ENCODE measurements around the gene WDR41.
"Not testable (repeated sequence)": the region's sequence is repeated elsewhere in the genome, so short reads cannot be mapped to it uniquely, and the experiment has no call there.

WDR41 gene

DNA sequence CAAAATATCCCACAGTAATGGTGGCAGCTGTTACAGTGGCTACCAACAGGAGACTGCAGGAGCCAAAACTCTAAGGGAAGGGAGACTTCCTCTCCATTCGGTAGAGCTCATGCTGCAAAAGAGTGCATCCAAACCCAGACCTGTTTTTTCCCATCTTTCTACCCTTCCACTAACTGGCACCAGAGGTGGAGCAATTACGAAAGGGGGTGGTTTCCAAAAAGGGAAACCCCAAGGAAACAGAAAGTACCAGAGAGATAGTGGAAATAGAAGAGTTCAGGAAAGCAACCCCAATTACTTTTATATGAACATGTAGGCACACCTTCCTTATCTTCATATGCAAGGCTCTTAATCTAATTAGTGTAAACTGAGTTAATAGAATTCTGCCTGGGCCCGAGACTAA, 7.3 kb upstream of the WDR41 start:
- TF ChIP-seq, protein P1, sequence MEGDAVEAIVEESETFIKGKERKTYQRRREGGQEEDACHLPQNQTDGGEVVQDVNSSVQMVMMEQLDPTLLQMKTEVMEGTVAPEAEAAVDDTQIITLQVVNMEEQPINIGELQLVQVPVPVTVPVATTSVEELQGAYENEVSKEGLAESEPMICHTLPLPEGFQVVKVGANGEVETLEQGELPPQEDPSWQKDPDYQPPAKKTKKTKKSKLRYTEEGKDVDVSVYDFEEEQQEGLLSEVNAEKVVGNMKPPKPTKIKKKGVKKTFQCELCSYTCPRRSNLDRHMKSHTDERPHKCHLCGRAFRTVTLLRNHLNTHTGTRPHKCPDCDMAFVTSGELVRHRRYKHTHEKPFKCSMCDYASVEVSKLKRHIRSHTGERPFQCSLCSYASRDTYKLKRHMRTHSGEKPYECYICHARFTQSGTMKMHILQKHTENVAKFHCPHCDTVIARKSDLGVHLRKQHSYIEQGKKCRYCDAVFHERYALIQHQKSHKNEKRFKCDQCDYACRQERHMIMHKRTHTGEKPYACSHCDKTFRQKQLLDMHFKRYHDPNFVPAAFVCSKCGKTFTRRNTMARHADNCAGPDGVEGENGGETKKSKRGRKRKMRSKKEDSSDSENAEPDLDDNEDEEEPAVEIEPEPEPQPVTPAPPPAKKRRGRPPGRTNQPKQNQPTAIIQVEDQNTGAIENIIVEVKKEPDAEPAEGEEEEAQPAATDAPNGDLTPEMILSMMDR (IDR thresholded peaks at IDR 0.05; ENCODE audit: low read depth, low read length) = no peak
- DNase-seq (ENCODE audit: low read depth in 2 of 2) = no peak
- H3K4me3 ChIP-seq (replicated peaks in 1 of 2; ENCODE audit: low read depth in 2 of 2, low read length in 2 of 2) = no peak overlapping the region

DNA sequence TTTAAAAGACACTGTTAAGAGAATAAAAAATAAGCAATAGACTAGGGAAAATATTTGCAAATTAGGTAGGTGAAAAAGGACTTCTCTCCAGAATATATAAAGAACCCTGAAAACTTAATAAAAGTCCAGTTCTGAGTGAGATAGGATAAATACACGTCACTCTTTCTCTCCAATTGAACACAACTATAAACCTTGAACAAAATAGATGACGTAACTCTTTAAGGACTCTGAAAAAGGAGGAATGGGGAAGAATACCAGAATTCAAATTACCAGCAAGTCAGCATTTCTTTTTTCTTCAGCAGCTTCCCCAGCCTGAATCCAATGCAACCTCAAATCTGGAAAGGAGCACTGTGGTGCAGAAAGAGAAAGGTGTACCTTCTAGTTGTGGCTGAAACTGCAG, 6.8 kb upstream of the WDR41 start:
- no peak for DNase-seq (ENCODE audit: low read depth in 2 of 2)

DNA sequence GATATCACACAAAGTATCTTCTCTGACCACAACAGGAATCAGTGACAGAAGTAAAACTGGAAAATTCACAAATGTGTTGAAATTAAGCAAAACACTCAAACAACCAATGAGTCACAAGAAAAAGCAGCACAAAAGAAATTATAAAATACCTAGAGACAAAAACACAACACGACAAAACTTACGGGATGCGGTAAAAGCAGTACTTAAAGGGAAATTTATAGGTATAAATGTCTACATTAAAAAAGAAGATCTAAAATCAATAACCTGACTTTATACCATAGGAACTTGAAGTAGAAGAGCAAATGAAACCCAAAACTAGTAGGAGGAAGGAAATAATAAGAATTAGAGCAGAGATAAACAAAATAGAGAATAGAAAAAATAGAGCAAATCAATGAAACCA, 2.8 kb upstream of the WDR41 start:
- TF ChIP-seq, protein P1 (IDR thresholded peaks at IDR 0.05; ENCODE audit: low read depth, low read length) = no peak
- no peak for DNase-seq (ENCODE audit: low read depth in 2 of 2)
- no peak overlapping the region for H3K4me3 ChIP-seq (replicated peaks in 1 of 2; ENCODE audit: low read depth in 2 of 2, low read length in 2 of 2)

More for the DNA sequence above, 6.8 kb upstream of the WDR41 start:
- H3K4me3 ChIP-seq (replicated peaks in 1 of 2; ENCODE audit: low read depth in 2 of 2, low read length in 2 of 2) = no peak overlapping the region
- TF ChIP-seq, protein P1 (IDR thresholded peaks at IDR 0.05; ENCODE audit: low read depth, low read length) = no peak

DNA sequence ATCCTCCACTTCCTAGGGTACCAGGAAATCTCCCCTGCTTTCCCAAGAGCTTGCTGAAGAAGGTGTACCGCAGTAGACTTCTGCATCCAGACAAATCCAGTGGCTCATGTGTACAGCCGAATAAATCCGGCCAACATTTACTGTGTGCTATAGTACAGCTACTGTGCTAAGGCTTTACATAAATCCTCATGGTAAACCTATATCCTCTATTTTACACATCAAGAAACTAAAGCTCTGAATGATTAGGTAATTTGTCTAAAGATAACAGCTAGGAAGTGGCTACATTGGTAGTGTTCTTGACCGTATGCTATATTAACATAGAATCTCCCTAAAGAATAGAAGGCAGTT, 511 bp upstream of the WDR41 start:
- H3K4me3 ChIP-seq (replicated peaks in 1 of 2; ENCODE audit: low read depth in 2 of 2, low read length in 2 of 2) = peak overlapping the region; percentile 14 to 84
- TF ChIP-seq, protein P1 (IDR thresholded peaks at IDR 0.05; ENCODE audit: low read depth, low read length) = no peak
- no peak for DNase-seq (ENCODE audit: low read depth in 2 of 2)

DNA sequence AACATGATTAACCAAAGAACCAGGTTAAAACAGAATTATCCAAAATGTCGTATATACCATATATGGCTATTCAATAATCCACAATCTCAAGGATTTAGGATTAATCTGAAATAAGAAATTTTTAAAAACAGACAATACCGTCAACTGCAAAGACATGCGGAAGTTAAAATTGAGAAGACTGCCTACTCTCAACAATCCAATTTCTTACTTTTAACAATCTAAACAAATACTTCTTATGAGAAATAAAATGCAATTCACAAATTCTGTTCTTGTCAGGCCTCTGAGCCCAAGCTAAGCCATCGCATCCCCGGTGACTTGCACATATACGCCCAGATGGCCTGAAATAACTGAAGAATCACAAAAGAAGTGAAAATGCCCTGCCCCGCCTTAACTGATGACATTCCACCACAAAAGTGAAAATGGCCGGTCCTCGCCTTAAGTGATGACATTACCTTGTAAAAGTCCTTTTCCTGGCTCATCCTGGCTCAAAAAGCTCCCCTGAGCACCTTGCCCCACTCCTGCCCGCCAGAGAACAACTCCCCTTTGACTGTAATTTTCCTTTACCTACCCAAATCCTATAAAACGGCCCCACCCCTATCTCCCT, 1.3 kb downstream of the WDR41 start:
- peak; percentile 11 to 57 for DNase-seq (ENCODE audit: low read depth in 2 of 2)
- peak overlapping the region; percentile 73 to 84 for H3K4me3 ChIP-seq (replicated peaks in 1 of 2; ENCODE audit: low read depth in 2 of 2, low read length in 2 of 2)

DNA sequence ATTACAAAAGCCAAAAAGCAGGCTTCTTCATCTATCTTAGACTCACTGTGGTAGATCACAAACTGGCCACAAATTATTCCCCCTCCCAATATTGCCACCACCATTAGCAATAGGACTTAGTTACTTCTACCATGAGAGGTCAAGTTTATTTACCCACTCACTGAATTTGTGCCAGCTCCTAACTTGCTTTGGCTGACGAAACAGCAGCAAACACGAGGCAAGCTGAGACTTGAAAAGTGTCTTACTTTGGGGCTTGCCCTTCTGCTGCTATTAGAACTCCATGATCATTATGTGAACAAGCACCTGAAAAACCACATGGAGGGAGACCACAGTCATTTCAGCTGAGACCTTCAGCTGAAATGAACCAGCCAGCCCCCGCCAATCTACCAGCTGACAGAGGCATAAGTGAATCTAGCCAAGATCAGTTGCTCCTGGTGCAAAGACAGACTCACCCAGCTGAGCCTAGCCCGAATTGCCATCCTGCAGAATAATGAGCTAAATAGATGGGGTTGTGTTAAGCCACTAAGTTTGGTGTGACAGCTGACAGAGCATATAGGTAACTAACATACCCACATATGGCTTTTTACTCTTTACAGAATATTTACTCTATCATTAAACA, 5.7 kb downstream of the WDR41 start:
- no peak for DNase-seq (ENCODE audit: low read depth in 2 of 2)
- TF ChIP-seq, protein P1 (IDR thresholded peaks at IDR 0.05; ENCODE audit: low read depth, low read length) = no peak
- H3K4me3 ChIP-seq (replicated peaks in 1 of 2; ENCODE audit: low read depth in 2 of 2, low read length in 2 of 2) = no peak overlapping the region

DNA sequence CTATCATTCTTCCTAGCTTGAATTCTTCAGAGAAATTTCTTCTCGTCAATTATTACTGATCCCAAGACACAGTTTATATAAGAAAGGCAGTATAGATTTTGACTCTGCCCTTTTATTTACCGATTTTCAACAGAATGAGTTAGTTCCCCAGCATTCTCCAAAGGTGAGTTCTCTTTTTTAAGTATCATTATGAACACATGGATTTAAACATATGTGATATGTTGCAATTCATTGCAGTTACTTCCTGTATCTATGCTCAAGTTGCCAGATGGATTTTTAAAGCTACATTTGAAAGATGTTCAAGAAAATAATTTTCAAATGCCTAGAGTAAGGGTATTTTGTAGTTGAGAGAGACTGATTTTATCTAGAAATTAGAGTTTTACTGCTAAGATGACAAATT, 8.4 kb downstream of the WDR41 start:
- no peak overlapping the region for H3K4me3 ChIP-seq (replicated peaks in 1 of 2; ENCODE audit: low read depth in 2 of 2, low read length in 2 of 2)
- TF ChIP-seq, protein P1 (IDR thresholded peaks at IDR 0.05; ENCODE audit: low read depth, low read length) = no peak
- no peak for DNase-seq (ENCODE audit: low read depth in 2 of 2)

DNA sequence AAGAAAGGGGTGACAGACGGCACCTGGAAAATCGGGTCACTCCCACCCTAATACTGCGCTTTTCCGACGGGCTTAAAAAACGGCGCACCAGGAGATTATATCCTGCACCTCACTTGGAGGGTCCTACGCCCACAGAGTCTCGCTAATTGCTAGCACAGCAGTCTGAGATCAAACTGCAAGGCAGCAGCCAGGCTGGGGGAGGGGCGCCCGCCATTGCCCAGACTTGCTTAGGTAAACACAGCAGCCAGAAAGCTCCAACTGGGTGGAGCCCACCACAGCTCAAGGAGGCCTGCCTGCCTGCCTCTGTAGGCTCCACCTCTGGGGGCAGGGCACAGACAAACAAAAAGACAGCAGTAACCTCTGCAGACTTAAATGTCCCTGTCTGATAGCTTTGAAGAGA, 17.1 kb downstream of the WDR41 start:
- not testable (repeated sequence) for H3K4me3 ChIP-seq (replicated peaks in 1 of 2; ENCODE audit: low read depth in 2 of 2, low read length in 2 of 2); DNase-seq (ENCODE audit: low read depth in 2 of 2)

DNA sequence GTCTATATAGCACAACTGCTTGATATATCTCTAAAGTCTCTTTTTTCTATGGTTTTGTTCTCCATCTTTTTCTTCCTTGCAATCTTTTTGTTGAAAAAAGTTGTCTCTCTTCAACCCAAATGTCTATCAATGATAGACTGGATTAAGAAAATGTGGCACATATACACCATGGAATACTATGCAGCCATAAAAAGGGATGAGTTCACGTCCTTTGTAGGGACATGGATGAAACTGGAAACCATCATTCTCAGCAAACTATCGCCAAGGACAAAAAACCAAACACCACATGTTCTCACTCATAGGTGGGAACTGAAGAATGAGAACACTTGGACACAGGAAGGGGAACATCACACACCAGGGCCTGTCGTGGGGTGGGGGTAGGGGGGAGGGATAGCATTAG, 23.2 kb downstream of the WDR41 start:
- not testable (repeated sequence) for DNase-seq (ENCODE audit: low read depth in 2 of 2); H3K4me3 ChIP-seq (replicated peaks in 1 of 2; ENCODE audit: low read depth in 2 of 2, low read length in 2 of 2)

All from cardiac fibroblast (primary cell).